NOMO-1 (cell line): ENCODE data around the gene CCDC171.
A peak's percentile ranks its signal among the peaks of the same experiment; 100 is the strongest.
"Not testable (repeated sequence)": the region's sequence is repeated elsewhere in the genome, so short reads cannot be mapped to it uniquely, and the experiment has no call there.

ENCODE experiments used
- DNase-seq, 2 experiments: peaks; one replicate each; lab custom pipeline; 2025; ENCODE audit not compliant: unreplicated experiment in 2 of 2; lab: John Stamatoyannopoulos, UW

CCDC171 gene

GRCh38 chr9:15552636-15553527, at the start of gene CCDC171:
Gene CCDC171, plus strand, starts transcription at chr9:15553043. Its CDS starts 11,046 bp downstream, at chr9:15564089.
- DNase-seq: peak; percentile 77 to 83

GRCh38 chr9:15505921-15506320, 46.9 kb upstream of the CCDC171 start:
- no peak for DNase-seq

DNA sequence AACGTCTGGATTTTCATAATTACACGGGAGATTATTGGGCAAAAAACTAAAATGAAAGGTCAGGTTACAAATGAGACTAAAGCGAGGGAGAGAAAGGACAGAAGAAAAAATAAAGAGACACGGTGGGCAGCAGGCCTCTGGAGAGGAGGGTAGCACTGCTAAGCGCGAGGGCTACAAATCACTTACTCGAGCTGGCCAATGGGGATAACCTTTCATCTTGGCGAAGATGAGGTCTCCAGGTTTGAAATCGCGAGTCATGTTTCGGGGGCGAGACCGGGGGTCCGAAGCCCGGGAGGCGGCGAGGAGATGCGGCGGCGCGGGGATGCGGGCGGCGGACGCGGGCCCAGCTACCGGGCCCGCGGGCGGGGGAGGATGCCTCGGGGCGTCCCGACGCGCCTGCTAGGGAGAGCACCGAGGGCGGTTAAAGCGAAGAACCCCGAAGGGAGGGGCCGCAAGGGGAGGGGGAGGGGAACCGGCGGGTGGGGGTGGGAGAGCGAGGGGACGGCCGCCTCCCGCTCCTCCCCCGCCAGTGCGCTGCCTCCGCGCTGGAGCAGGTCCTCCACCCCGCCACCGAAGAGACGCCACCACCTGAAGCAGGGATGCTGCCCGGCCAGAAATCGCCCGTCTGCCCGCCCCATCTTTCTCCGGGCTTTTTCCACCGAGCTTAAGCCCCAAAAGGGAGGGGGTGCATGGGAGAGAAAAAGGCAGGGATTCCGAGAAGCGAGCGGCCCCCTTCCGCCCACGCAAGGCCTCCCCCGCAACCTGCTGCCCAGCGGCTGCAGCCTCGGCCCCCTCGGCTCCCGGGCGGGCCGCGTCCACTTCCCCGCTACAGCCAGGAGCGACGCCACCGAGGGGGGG, 42.7 kb upstream of the CCDC171 start:
- DNase-seq: no peak

DNA sequence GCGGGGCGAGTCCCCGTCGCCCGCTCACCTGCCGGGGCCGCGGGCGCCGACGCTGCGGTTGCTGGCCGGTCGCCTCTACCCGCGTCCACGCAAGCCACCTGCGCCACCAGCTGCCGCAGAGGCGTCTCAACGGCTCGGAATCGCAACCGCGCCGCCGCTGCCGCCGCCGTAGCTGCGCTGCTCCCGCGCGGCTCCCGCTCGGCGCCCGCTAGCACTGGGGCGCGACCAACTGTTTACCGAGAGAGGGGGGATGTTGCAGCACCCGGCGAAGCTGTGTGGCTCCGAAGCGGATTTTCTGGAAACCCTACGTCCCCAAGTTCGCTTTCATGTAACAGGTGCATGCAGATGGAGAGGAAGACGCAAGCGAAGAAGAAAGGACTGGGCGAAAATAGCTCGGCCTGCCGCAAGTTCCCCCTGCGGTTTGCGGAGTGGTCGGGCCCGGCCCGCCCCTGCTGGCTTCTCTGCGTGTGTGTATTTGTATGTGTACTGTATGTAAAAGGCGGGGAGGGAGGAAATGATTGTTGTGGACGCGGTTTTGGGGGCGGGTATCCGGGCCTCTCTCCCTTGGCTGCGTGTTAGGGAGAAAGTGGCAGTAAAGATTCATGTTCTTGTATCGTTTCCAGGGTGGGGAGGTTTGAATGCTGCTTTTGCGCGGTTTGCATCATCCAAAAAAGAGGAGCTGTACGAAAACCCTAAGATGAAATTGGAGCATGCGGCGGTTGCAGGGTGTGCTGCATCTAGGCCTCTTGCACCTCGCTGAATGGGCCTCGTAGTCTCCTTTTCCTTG, 41.9 kb upstream of the CCDC171 start, which contains the start of gene PSIP1:
TSS of gene PSIP1 (minus strand) at position 182 of the 787 bp plus-strand sequence. CDS start 782 bp downstream, outside the sequence.
- peak; percentile 58 to 70 for DNase-seq

- DNase-seq: peak in 1 of 2 experiments; percentile 6
These were observed 40.6 kb upstream of the CCDC171 start for GRCh38 chr9:15512204-15512603.

DNA sequence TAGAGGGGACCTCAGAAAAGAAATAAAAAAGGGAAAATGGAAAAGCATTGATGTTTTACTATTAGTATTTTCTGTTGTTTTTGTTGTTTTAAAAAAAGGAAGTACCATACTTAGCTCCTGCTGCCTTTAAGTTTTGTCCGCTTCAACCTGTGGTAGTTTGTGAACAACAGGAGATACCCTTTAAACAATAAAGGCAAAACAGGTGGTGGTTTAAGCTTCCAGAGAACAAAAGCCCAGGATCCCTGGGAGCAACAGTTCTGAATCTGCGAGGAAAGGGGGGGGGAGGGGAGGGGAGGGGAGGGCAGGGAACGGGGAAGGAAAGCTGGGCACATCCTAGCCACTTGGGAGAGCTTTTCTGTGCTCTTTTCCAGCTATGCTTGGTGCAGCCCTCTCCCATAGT, 40.0 kb upstream of the CCDC171 start:
- peak in 1 of 2 experiments; percentile 25 for DNase-seq

DNA sequence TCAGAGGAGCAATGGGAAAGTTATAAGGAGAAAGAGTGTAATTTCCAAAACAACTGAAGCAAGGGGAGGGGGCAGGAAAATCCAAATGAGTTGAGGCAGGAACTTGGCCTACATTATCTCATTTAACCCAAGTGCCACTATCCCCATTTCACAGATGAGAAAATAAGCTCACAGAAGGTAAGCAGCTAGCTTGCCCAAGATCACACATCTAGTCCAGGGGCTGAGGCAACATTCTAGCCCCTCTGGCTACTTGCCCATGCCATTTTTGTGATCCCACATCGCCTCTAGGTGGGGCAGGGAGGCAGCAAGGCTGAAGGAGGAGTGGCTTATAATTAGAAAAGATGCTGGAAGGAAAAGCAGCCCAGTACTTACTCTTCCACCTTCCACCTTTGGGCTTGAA, 39.5 kb upstream of the CCDC171 start:
- DNase-seq: no peak

- no peak for DNase-seq
These were observed 33.0 kb upstream of the CCDC171 start for GRCh38 chr9:15519831-15520230.

DNA sequence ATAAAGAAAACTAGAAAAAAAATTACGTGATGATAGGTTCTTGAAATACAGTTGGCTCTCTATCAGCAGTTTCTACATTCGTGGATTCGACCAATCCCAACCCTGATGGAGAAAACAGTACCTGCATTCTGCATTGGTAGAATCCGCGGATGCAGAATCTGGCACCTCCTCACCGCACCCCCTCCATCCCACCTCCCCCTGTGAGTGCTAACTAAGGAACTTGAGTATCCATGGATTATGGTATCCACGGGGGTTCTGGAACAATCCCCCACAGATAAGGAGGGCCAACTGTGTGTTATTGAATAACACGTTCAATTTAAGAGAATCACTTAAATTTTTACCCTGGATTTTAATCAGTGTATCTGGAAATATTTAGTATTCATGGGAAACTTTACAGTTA, 31.6 kb upstream of the CCDC171 start:
- DNase-seq: no peak

- DNase-seq: no peak
These were observed 30.6 kb upstream of the CCDC171 start for GRCh38 chr9:15522130-15522755.

- no peak for DNase-seq
These were observed 27.9 kb upstream of the CCDC171 start for GRCh38 chr9:15524845-15525455.

- no peak for DNase-seq
These were observed 26.9 kb upstream of the CCDC171 start for GRCh38 chr9:15525958-15526357.

- not testable (repeated sequence) for DNase-seq
These were observed 25.8 kb upstream of the CCDC171 start for GRCh38 chr9:15527035-15527434.

- no peak for DNase-seq
These were observed 23.1 kb upstream of the CCDC171 start for GRCh38 chr9:15529566-15530324.

GRCh38 chr9:15531380-15531779, 21.5 kb upstream of the CCDC171 start:
- DNase-seq: no peak

DNA sequence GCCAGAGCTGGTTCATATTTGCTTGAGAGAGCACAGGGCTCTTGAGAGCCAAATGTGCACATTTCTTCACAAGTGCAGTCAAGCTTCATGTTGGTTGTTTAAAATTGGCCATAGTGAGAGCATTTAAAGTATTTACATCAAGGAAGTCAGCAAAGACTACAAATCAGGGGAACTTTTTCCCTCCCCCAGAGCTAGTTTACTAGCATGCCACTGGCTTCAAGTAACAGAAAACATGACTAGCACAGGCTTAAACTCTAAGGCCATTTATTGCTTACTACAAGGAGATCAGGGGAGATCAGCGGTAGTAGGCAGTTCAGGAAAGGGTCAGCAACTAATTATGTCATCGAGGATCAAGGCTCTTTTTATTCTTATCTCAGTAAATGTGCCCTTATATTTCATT, 11.0 kb upstream of the CCDC171 start:
- no peak for DNase-seq

DNA sequence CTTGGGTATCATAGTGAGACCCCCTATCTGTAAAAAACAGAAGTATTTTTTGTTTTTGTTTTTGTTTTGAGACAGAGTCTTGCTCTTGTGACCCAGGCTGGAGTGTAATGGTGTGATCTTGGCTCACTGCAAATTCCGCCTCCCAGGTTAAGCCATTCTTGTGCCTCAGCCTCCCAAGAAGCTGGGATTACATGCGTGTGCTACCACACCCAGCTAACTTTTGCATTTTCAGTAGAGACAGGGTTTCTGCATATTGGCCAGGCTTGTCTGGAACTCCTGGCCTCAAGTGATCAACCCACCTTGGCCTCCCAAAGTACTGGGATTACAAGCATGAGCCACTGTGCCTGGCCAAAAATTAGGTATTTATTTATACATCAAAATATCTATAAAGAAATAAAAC, 10.2 kb upstream of the CCDC171 start:
- no peak for DNase-seq

DNA sequence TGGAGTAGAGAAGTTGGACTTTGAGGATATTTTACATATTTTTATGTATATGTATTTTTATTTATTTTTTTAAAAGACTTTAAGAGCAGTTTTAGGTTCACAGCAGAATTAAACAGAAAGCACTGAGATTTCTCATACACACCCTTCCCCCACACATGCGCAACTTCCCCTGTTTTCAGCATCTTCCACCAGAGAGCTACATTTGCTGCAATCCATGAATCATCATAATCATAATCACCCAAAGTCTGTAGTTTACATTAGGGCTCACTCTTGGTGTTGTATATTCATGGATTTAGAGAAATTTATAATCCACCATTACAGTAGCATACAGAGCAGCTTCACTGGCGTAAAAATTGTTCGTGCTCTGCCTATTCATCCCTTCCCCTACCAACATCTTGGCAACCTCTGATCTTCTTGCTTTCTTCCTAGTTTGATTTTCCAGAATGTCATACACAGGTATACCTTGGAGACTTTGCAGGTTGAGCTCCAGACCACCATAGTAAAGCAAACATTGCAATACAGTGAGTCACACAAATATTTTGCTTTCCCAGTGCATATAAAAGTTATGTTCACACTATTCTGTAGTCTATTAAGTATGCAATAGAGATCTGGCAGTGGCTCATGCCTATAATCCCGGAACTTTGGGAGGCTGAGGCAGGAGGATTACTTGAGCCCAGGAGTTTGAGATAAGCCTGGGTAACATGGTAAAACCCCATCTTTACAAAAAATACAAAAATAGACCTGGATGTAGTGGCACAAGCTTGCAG, 9.6 kb upstream of the CCDC171 start:
- DNase-seq: peak; percentile 54 to 57
